Ovary (tissue), 9 donors: ENCODE measurements around the gene CCDC102A. TPM values are rescaled to one million over a fixed set of nuclear protein-coding genes. Genes with fewer than 3 reads are reported as not detected.
A peak's percentile ranks its signal among the peaks of the same experiment; 100 is the strongest.

ENCODE experiments used
- DNase-seq, 5 donors: peaks; one replicate each; pipeline ENCODE4 v3.0.0-alpha.2; 2019 to 2020
- H3K27ac ChIP-seq, 2 donors: fragments of 200-600 bp; one replicate each; pipeline versions ENCODE4 v1.5.1 to v1.8.0; 2019 to 2022
- H3K27me3 ChIP-seq: fragments of 200-600 bp; one replicate; pipeline ENCODE4 v1.8.0; 2022
- H3K36me3 ChIP-seq: fragments of 200-600 bp; sonication (generic); one replicate; pipeline ENCODE4 v1.5.1; 2019
- H3K4me1 ChIP-seq: one replicate; pipeline ENCODE4 v1.8.1; 2013; ENCODE audit warnings: mild to moderate bottlenecking, moderate library complexity; ENCODE audit not compliant: insufficient read depth
- H3K4me3 ChIP-seq: fragments of 200-600 bp; sonication (generic); one replicate; pipeline ENCODE4 v1.5.1; 2017
- H3K9me3 ChIP-seq, 2 donors: fragments of 200-600 bp in 1 of 2; sonication (generic) in 1 of 2; one replicate each; pipeline versions ENCODE4 v1.5.1 to v1.8.1; 2013 to 2019; ENCODE audit warnings: mild to moderate bottlenecking in 1 of 2, moderate library complexity in 1 of 2
- EP300 ChIP-seq: sonication (generic); formaldehyde crosslinking; IDR thresholded peaks from one replicate; pipeline ENCODE4 v1.6.1; 2017; ENCODE audit warnings: antibody characterized with exemption
- POLR2A ChIP-seq: fragments of 450-650 bp; IDR thresholded peaks from one replicate; pipeline ENCODE4 v1.6.1; 2017; ENCODE audit warnings: antibody characterized with exemption, mild to moderate bottlenecking, moderate library complexity
- WGBS, 3 donors: extraction: QIAGEN DNeasy Blood & Tissue Kit in 1 of 3; methylation state at CpG; one replicate each; pipeline versions ENCODE4 v1.1.5 to v1.1.7; 2013 to 2017; 5-methylcytosine and 5-hydroxymethylcytosine counted together
- intact Hi-C, 4 donors: fragments of 100-400 bp; cut with DNase I; formaldehyde crosslinking; loops; one replicate each; pipeline versions ENCODE4 v1.11.0 to v1.15.1; 2022 to 2023
- polyA plus RNA-seq, 2 donors: library from polyadenylated mRNA; stranded (reverse); fragments of 200-250 nt in 1 of 2; fragments of 350-450 nt in 1 of 2; fragmentation: Illumina TruSeq in 1 of 2; extraction: RNeasy Lipid Tissue Mini Kit (QIAGEN cat#74804) in 1 of 2; gene quantifications; one replicate each; pipeline ENCODE4 v1.2.3, GENCODE V29; 2013 to 2014
- total RNA-seq, 7 donors: library from RNA; depleted of rRNA in 2 of 7; stranded (reverse); fragments of >200 nt in 2 of 7; fragmentation: NEBNext Ultra II Directional in 3 of 7; extraction: Animal tissue kit (Norgen Biotek cat#: 25700) in 3 of 7; gene quantifications; one replicate each; pipeline versions ENCODE4 v1.1.0 to v1.2.4, GENCODE V29; 2016 to 2023
- TF ChIP-seq, protein P1 (sequence below), 3 donors: fragments of 450-650 bp in 2 of 3; fragments of 200-600 bp in 1 of 3; IDR thresholded peaks; one replicate each; pipeline versions ENCODE4 v1.5.1 to v1.8.0; 2016 to 2022; ENCODE audit warnings: antibody characterized with exemption in 3 of 3, mild to moderate bottlenecking in 1 of 3
- donor health status: DM: no; HTN: no; CAD: no; lungs with moderate emphysema.
- donor health status: DM: no; HTN: no; CAD: no.
- donor health status: Bipolar disorder and iron deficiency.
- donor health status: DM: yes; HTN: yes; CAD: no.
- donor health status: DM: no; HTN: no; CAD: no.
- donor health status: DM: yes; HTN: yes; CAD: no.

The CCDC102A gene
- total and polyA plus RNA-seq, 9 donors = 5.9 to 22.4 (median 12.5) TPM

DNA sequence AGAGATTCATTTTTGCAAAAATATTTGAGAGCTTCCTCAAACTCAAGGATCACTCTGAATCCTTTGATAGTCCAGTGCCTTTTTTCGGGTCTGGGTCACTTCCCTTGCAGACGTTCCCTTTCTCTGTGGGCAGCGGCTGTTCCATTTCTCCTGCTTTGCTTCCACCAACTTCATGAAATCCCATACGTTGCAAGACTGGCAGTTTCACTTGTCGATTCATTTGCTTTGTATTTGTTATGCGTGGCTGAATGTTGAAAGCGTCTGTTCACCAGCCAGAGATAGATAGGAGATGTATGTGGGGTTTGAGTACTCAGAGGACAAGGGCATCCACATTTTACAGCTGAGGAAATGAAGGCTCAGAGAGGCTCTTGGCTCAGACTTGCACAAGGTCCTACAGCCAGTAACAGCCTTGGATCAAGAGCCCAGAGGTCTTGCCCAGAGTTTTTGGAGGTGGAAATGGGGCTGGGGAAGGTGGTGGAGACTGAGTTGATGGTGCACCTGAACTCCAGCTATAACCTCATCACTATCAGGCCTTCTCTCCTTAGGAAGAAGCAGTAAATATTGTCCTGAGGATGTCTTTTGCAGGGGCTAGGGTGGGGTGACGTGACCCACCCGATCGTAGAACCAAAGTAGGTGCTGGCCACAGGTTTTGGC is 1.3 kb upstream of the CCDC102A start:
- Histone ChIP-seq H3K4me3 (no peak overlapping the region), H3K27ac (peak overlapping the region in 1 of 2 donors; percentile 80), H3K27me3 (no peaks in the 10 kb centered on the region), H3K9me3 (no peaks in the 10 kb centered on the region), H3K4me1 (peaks cover 6% of the 10 kb centered on the region), H3K36me3 (no peaks in the 10 kb centered on the region)
- 49 to 68% (median 58%) methylated on average over 10 of the region's 10 CpGs for WGBS, 3 donors
- TF ChIP-seq POLR2A = no peak
- no peak for TF ChIP-seq EP300
- TF ChIP-seq, protein P1, sequence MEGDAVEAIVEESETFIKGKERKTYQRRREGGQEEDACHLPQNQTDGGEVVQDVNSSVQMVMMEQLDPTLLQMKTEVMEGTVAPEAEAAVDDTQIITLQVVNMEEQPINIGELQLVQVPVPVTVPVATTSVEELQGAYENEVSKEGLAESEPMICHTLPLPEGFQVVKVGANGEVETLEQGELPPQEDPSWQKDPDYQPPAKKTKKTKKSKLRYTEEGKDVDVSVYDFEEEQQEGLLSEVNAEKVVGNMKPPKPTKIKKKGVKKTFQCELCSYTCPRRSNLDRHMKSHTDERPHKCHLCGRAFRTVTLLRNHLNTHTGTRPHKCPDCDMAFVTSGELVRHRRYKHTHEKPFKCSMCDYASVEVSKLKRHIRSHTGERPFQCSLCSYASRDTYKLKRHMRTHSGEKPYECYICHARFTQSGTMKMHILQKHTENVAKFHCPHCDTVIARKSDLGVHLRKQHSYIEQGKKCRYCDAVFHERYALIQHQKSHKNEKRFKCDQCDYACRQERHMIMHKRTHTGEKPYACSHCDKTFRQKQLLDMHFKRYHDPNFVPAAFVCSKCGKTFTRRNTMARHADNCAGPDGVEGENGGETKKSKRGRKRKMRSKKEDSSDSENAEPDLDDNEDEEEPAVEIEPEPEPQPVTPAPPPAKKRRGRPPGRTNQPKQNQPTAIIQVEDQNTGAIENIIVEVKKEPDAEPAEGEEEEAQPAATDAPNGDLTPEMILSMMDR (IDR thresholded peaks at IDR 0.05) = no peak
- peak in 2 of 5 donors; percentile 8 to 11 for DNase-seq
- intact Hi-C loops = no loop called here

DNA sequence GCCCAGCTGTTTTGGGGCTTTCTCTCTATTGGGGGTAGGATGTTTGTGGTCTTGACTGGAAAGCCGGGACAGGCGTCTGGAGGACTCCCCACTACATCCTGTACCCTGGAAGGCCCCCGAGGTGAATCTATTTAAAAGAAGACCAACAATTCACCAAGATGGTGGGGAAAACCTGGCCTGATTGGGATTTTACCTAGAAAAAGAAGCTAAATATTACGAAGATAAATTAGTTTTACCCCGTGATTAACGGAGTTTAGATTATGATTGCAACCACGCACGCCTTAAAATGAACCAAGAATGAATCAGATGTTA is 779 bp upstream of the CCDC102A start:
- Histone ChIP-seq H3K9me3 (no peaks in the 10 kb centered on the region), H3K4me3 (peak overlapping the region; percentile 67), H3K4me1 (peaks cover 9% of the 10 kb centered on the region), H3K27ac (peak overlapping the region in 1 of 2 donors; percentile 80), H3K27me3 (no peaks in the 10 kb centered on the region), H3K36me3 (no peaks in the 10 kb centered on the region)
- TF ChIP-seq POLR2A (no peak), EP300 (no peak)
- TF ChIP-seq, protein P1 (IDR thresholded peaks at IDR 0.05) = no peak
- DNase-seq = no peak
- intact Hi-C loops = no loop called here
- 6 to 13% (median 6%) methylated on average over 8 of the region's 8 CpGs for WGBS, 3 donors

DNA sequence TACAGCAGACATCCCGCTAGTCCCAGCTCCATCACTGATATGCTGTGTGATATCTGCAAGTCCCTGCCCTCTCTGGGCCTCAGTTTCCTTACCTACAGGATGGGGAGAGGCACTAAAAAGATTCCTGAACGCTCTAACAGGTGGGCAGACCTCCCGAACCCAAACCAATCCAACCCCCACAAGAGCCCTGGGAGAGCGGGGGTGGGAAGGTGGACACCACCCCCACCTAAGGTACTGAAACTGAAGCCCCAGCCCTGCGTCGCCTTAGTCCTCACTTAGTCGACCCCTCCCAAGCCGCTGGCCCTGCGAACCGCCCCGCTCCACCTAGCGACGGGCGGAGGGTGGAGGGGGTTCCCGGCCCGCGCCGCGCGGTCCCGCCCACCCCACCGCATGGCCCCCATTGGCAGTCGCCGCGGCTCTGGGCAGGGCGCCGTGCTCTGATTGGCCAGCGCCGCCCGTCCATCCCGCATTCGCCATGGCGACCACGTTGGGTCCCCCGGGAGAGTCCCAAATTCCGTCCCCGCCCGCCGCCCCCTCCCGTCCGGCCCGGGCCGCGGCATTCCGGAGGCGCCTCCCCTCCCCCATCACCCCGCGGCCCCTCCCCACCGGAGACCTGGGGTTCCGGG is 578 bp downstream of the CCDC102A start:
- intact Hi-C loops = no loop called here
- peaks cover 9% of the 10 kb centered on the region for H3K4me1 ChIP-seq
- H3K27me3 ChIP-seq = no peaks in the 10 kb centered on the region
- H3K4me3 ChIP-seq = peak overlapping the region; percentile 67
- 0 to 2% (median 1%) methylated on average over 9 to 50 of the region's 50 CpGs for WGBS, 3 donors
- peak overlapping the region; percentile 74 to 80 for H3K27ac ChIP-seq
- TF ChIP-seq, protein P1 (IDR thresholded peaks at IDR 0.05) = peak in 2 of 3 donors; percentile 10 to 37
- TF ChIP-seq EP300 = no peak
- H3K36me3 ChIP-seq = no peaks in the 10 kb centered on the region
- DNase-seq = peak; percentile 95 to 98 (median 97)
- H3K9me3 ChIP-seq = no peaks in the 10 kb centered on the region

DNA sequence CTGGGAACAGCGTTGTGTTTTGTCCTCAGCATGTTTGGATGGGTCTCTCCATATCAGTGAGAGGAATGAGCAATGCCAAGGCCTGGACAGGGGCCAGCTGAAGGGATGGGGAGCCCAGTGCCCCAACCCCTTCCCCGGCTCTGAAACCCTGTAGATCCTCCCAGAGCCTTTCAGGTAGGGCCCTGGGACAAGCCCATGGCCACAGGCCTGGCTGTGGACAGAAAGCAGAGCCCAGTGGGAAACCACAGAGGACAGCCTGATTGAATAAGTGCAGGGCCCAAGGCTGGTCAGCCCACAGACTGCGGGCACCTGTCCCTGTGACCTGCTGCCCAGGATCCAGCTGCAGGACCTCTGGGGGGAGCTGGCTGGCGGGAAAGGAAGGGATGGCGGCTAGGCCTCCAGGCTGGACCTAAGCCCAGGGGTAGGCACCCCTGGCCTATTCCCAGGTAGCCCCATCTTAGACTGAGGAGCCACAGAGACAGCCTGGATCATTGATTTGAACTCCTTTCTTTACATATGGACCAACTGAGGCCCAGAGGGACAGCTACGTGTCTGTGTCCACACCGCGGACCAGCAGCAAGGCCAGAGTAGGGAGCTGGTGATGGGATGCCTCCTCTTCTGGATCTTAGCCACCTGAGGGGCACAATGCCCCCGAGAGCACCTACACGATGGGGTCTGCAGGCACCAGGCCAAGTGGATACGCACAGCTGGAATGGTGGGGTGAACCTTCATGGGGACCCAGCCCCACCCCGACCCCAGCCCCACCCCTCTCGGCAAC is 1.3 kb downstream of the CCDC102A start:
- TF ChIP-seq, protein P1 (IDR thresholded peaks at IDR 0.05) = no peak
- TF ChIP-seq EP300 = no peak
- TF ChIP-seq POLR2A = no peak
- Histone ChIP-seq H3K4me1 (peaks cover 9% of the 10 kb centered on the region), H3K4me3 (peak overlapping the region; percentile 67), H3K27me3 (no peaks in the 10 kb centered on the region), H3K27ac (peak overlapping the region; percentile 42 to 80), H3K9me3 (no peaks in the 10 kb centered on the region), H3K36me3 (no peaks in the 10 kb centered on the region)
- peak; percentile 46 to 77 (median 68) for DNase-seq
- intact Hi-C loops = no loop called here
- 32 to 40% (median 36%) methylated on average over 13 of the region's 13 CpGs for WGBS, 3 donors
